HG02759 (cell line): ENCODE data around the gene SUSD2.
"Not testable (repeated sequence)": the region's sequence is repeated elsewhere in the genome, so short reads cannot be mapped to it uniquely, and the experiment has no call there.

Experiments used
- ATAC-seq: cut with Tn5 transposase; IDR thresholded peaks from one replicate; pipeline ENCODE4 v1.9.1; 2021; ENCODE audit warnings: mild to moderate bottlenecking, moderate library complexity; ENCODE audit not compliant: unreplicated experiment

The SUSD2 gene

GRCh38 chr22:24171822-24172221, 9.5 kb upstream of the SUSD2 start:
- ATAC-seq: no peak

GRCh38 chr22:24175160-24175808, 6.0 kb upstream of the SUSD2 start:
- ATAC-seq: no peak

- no peak for ATAC-seq
Measured at GRCh38 chr22:24176040-24176439, 5.2 kb upstream of the SUSD2 start.

GRCh38 chr22:24176630-24177029, 4.7 kb upstream of the SUSD2 start:
- ATAC-seq: no peak

- ATAC-seq: no peak
Measured at GRCh38 chr22:24177045-24177444, 4.2 kb upstream of the SUSD2 start.

- ATAC-seq: no peak
Measured at GRCh38 chr22:24177456-24177855, 3.8 kb upstream of the SUSD2 start.

- no peak for ATAC-seq
Measured at GRCh38 chr22:24178021-24178431, 3.3 kb upstream of the SUSD2 start.

GRCh38 chr22:24178502-24179440, 2.5 kb upstream of the SUSD2 start:
- ATAC-seq: no peak

- no peak for ATAC-seq
Measured at GRCh38 chr22:24179478-24180210, 1.6 kb upstream of the SUSD2 start.

GRCh38 chr22:24180316-24181087, 785 bp upstream of the SUSD2 start:
- no peak for ATAC-seq

GRCh38 chr22:24181996-24182899, 961 bp downstream of the SUSD2 start:
- ATAC-seq: no peak

GRCh38 chr22:24182900-24183246, 1.6 kb downstream of the SUSD2 start:
- not testable (repeated sequence) for ATAC-seq

- ATAC-seq: no peak
Measured at GRCh38 chr22:24183321-24184031, 2.2 kb downstream of the SUSD2 start.

GRCh38 chr22:24184057-24184798, 2.9 kb downstream of the SUSD2 start:
- ATAC-seq: no peak

GRCh38 chr22:24185001-24185500, 3.8 kb downstream of the SUSD2 start:
- no peak for ATAC-seq

GRCh38 chr22:24185501-24186351, 4.4 kb downstream of the SUSD2 start:
- ATAC-seq: no peak

GRCh38 chr22:24186352-24186740, 5.1 kb downstream of the SUSD2 start:
- no peak for ATAC-seq
